Measurements from ENCODE around the gene ATAD3A. TPM values are rescaled to one million over a fixed set of nuclear protein-coding genes. Genes with fewer than 3 reads are reported as not detected.
"Not testable (repeated sequence)": the region's sequence is repeated elsewhere in the genome, so short reads cannot be mapped to it uniquely, and the experiment has no call there.

The ATAD3A gene
- total and polyA plus RNA-seq, 7 donors: 8.6 to 40.4 (median 12.8) TPM

GRCh38 chr1:1479547-1480487, 32.1 kb upstream of the ATAD3A start:
- Histone ChIP-seq H3K27ac (no peak overlapping the region), H3K27me3 (no peaks in the 10 kb centered on the region), H3K4me1 (no peaks in the 10 kb centered on the region), H3K36me3 (peaks cover 26 to 56% (median 41%) of the 10 kb centered on the region in 4 donors), H3K9me3 (no peaks in the 10 kb centered on the region), H3K4me3 (no peak overlapping the region)
- intact Hi-C loops (cut with DNase I): no loop called here
- WGBS, 2 donors: 95% methylated on average over 42 of the region's 42 CpGs
- no peak for TF ChIP-seq POLR2A (IDR thresholded peaks at IDR 0.05)
- no peak for TF ChIP-seq CTCF (IDR thresholded peaks at IDR 0.05)
- TF ChIP-seq POLR2AphosphoS5 (IDR thresholded peaks at IDR 0.05): no peak
- no peak for TF ChIP-seq EP300 (IDR thresholded peaks at IDR 0.05)
- no peak for DNase-seq

GRCh38 chr1:1480488-1480867, 31.5 kb upstream of the ATAD3A start:
- H3K9me3 ChIP-seq; intact Hi-C loops (cut with DNase I); DNase-seq; H3K27me3 ChIP-seq; H3K4me1 ChIP-seq; H3K4me3 ChIP-seq; H3K27ac ChIP-seq: not testable (repeated sequence)
- peaks cover 26 to 60% (median 41%) of the 10 kb centered on the region in 4 donors for H3K36me3 ChIP-seq
- 96 to 97% methylated on average over 16 of the region's 16 CpGs for WGBS, 2 donors

GRCh38 chr1:1481811-1482210, 30.2 kb upstream of the ATAD3A start:
- 97 to 98% methylated on average over 30 of the region's 30 CpGs for WGBS, 2 donors
- peaks cover 26 to 73% (median 45%) of the 10 kb centered on the region in 4 donors for H3K36me3 ChIP-seq
- DNase-seq; H3K27me3 ChIP-seq; H3K4me3 ChIP-seq; H3K4me1 ChIP-seq; intact Hi-C loops (cut with DNase I); H3K9me3 ChIP-seq; H3K27ac ChIP-seq: not testable (repeated sequence)

GRCh38 chr1:1482856-1483255, 29.1 kb upstream of the ATAD3A start:
- no peak overlapping the region for H3K27ac ChIP-seq
- no peaks in the 10 kb centered on the region for H3K27me3 ChIP-seq
- H3K4me3 ChIP-seq: no peak overlapping the region
- no peak for DNase-seq
- peaks cover 26 to 77% (median 45%) of the 10 kb centered on the region in 4 donors for H3K36me3 ChIP-seq
- TF ChIP-seq POLR2AphosphoS5 (IDR thresholded peaks at IDR 0.05) (no peak), EP300 (IDR thresholded peaks at IDR 0.05) (no peak), POLR2A (IDR thresholded peaks at IDR 0.05) (no peak), CTCF (IDR thresholded peaks at IDR 0.05) (no peak)
- H3K9me3 ChIP-seq: no peaks in the 10 kb centered on the region
- no peaks in the 10 kb centered on the region for H3K4me1 ChIP-seq
- intact Hi-C loops (cut with DNase I): no loop called here
- 97% methylated on average over 14 of the region's 14 CpGs for WGBS, 2 donors

GRCh38 chr1:1483714-1484113, 28.2 kb upstream of the ATAD3A start:
- Histone ChIP-seq H3K4me1 (no peaks in the 10 kb centered on the region), H3K27ac (no peak overlapping the region), H3K36me3 (peaks cover 25 to 80% (median 43%) of the 10 kb centered on the region in 4 donors), H3K27me3 (no peaks in the 10 kb centered on the region), H3K4me3 (no peak overlapping the region), H3K9me3 (no peaks in the 10 kb centered on the region)
- WGBS, 2 donors: 96 to 97% methylated on average over 16 of the region's 16 CpGs
- intact Hi-C loops (cut with DNase I): no loop called here
- TF ChIP-seq CTCF (IDR thresholded peaks at IDR 0.05): no peak
- no peak for TF ChIP-seq POLR2A (IDR thresholded peaks at IDR 0.05)
- TF ChIP-seq POLR2AphosphoS5 (IDR thresholded peaks at IDR 0.05): no peak
- no peak for TF ChIP-seq EP300 (IDR thresholded peaks at IDR 0.05)
- DNase-seq: no peak

GRCh38 chr1:1484976-1485750, 26.8 kb upstream of the ATAD3A start:
- H3K36me3 ChIP-seq: peaks cover 33 to 82% (median 49%) of the 10 kb centered on the region in 4 donors
- H3K27me3 ChIP-seq; DNase-seq; H3K9me3 ChIP-seq; H3K4me3 ChIP-seq; H3K4me1 ChIP-seq; intact Hi-C loops (cut with DNase I); H3K27ac ChIP-seq: not testable (repeated sequence)
- 96% methylated on average over 42 to 43 of the region's 46 CpGs for WGBS, 2 donors

GRCh38 chr1:1485755-1486317, 26.1 kb upstream of the ATAD3A start:
- H3K36me3 ChIP-seq: peaks cover 35 to 82% (median 52%) of the 10 kb centered on the region in 4 donors

More at GRCh38 chr1:1485755-1486317, 26.1 kb upstream of the ATAD3A start:
- H3K4me1 ChIP-seq; DNase-seq; intact Hi-C loops (cut with DNase I); H3K4me3 ChIP-seq; H3K9me3 ChIP-seq; H3K27me3 ChIP-seq; H3K27ac ChIP-seq: not testable (repeated sequence)
- WGBS, 2 donors: 95 to 96% methylated on average over 31 of the region's 31 CpGs
